ENCODE measurements around the gene GOLGA6A. TPM values are rescaled to one million over a fixed set of nuclear protein-coding genes. Genes with fewer than 3 reads are reported as not detected.
"Not testable (repeated sequence)": the region's sequence is repeated elsewhere in the genome, so short reads cannot be mapped to it uniquely, and the experiment has no call there.

Gene GOLGA6A
- total RNA-seq, 2 donors from 2014 or later, result not detected

DNA sequence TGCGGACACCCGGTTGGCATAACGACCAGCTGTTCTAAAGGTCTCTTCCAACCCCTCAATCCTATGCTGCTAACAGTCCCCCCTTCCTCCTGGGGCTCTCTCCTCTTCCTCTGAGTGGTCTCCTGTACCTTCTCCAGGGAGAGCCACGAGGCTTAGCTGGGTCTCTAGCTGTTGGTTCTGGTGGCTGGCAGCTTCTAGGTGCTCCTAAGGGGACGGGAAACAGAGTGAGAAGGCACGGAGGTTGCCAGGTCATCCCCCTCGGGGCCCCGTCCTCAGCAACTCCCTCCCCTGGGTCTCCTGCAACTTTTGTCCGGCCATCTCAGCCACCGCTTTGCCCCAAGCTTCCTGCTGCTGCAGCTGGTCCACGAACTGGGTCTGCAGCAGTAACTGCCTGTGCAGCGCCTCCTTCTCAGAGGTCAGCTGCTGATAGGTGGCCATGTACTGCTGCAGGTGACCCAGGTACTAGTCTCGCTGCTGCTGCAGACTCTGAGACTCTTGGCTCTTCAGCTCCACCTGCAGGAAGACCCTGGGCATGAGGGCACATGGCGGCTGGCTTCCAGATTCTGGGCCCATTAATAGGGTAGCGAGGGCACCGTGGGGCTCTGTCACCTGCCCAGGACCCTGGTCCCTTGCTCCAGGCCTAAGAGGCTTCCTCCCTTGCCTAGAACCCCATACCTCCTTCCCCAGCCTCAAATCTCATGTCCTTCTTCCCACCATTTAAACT is 9.6 kb downstream of the GOLGA6A start:
- not testable (repeated sequence) for H3K36me3 ChIP-seq, H3K4me3 ChIP-seq, H3K9me3 ChIP-seq, H3K27me3 ChIP-seq, H3K27ac ChIP-seq, H3K4me1 ChIP-seq
- peak; percentile 58 for DNase-seq (ENCODE audit: low spot score)
- TF ChIP-seq, protein P1, sequence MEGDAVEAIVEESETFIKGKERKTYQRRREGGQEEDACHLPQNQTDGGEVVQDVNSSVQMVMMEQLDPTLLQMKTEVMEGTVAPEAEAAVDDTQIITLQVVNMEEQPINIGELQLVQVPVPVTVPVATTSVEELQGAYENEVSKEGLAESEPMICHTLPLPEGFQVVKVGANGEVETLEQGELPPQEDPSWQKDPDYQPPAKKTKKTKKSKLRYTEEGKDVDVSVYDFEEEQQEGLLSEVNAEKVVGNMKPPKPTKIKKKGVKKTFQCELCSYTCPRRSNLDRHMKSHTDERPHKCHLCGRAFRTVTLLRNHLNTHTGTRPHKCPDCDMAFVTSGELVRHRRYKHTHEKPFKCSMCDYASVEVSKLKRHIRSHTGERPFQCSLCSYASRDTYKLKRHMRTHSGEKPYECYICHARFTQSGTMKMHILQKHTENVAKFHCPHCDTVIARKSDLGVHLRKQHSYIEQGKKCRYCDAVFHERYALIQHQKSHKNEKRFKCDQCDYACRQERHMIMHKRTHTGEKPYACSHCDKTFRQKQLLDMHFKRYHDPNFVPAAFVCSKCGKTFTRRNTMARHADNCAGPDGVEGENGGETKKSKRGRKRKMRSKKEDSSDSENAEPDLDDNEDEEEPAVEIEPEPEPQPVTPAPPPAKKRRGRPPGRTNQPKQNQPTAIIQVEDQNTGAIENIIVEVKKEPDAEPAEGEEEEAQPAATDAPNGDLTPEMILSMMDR (IDR thresholded peaks at IDR 0.05), result peak in 1 of 2 donors; percentile 36

DNA sequence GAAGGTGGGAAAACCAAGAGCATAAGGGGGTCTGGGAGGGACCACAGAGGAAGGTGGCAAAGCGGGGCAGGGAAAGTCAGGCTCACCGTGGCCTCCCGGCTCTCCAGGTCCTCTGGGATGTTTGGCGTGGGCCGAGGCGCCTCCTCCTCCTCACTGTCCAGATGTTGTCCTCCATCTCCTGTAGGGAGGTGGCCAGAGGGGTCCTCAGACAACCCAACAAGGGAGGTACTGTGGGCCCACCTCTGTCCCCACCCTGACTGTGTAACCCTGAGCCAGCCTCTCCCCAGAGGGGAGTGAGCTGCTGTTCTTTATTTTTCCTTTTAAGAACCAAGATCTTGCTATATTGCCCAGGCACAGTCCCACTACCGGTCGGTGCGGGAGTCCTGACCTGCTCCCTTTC is 10.2 kb downstream of the GOLGA6A start:
- DNase-seq (ENCODE audit: low spot score); H3K4me1 ChIP-seq; H3K27ac ChIP-seq; H3K27me3 ChIP-seq; H3K4me3 ChIP-seq; H3K36me3 ChIP-seq; H3K9me3 ChIP-seq: not testable (repeated sequence)

DNA sequence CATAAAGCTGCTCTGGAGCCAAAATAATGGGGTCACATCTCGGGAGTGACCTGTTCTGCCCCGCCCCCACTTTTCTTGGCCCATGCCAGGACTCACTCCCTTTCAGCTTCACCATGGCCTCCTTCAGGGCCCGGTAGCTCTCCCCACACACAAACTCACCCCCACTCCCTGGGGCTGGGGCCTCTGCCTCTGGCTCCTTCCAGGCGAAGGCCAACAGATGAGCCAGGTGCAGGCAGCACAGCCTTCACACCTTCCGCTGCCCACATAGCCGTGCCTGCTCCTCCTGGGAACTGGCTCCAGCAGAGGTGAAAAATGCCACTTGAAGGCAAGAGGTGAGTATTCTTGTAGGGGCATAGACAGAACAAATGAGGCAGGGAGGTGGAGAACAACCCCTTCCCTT is 10.7 kb downstream of the GOLGA6A start:
- not testable (repeated sequence) for H3K4me1 ChIP-seq; H3K4me3 ChIP-seq; H3K27ac ChIP-seq; DNase-seq (ENCODE audit: low spot score); H3K27me3 ChIP-seq; H3K9me3 ChIP-seq; H3K36me3 ChIP-seq

DNA sequence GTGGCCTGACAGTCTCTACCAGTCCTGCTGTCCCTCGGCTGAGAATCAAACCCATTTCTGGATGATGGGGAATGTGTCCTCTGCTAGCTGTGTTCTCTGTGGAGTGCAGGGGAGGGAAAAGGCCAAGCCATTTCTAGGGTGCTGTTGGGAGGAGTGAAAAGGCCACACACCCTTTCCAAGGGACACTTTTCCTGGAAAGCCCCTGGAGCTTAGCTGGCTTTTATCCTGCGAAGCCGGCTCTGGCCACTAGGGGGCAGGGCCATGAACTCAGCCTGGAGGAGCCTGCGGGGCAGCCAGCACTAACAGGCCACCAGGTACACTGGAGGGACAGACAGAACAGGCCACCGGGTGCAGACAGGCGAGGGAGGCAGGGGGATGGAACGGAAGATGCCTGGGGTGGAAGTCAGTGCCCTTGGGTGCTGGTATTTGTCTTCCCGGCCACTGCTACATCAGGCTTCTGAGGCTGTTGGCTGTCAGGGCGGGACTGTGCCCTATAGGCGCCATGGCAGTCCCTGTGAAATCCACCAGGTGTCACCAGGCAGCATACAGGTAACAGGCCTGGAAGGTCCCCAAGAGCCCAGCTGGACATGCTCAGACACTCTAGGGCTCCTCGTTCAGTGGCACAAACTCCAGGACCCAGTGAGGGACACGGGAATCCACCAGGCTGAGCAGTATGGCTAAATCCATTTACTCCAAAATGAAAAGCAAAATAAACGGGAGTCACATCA is 16.5 kb downstream of the GOLGA6A start:
- not testable (repeated sequence) for H3K4me1 ChIP-seq, H3K9me3 ChIP-seq, H3K27me3 ChIP-seq, H3K4me3 ChIP-seq, H3K27ac ChIP-seq, H3K36me3 ChIP-seq
- DNase-seq (ENCODE audit: low spot score), result peak; percentile 60
- TF ChIP-seq, protein P1 (IDR thresholded peaks at IDR 0.05), result peak; percentile 16 to 65

DNA sequence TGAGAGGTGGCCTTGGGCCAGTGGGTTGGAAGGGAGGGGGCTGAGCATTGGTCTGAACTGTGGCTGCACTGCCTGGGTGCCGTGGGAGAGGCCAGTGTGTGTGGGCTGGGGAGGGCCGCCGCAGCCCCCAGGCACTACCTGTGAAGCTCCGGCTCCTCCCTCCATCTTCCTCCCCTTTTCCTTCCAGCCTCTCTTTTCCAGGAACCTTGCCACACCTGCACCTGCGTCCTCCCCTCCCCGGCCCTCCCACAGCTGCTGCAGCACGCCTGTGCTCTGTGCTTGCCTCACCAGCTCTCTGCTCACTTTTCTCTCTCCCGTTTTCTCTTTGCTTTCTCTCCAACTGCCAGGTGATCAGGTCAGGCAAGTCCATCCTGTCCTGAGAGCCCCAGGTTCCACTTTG is 17.5 kb downstream of the GOLGA6A start:
- not testable (repeated sequence) for H3K4me1 ChIP-seq, H3K27ac ChIP-seq, H3K27me3 ChIP-seq, H3K4me3 ChIP-seq, H3K36me3 ChIP-seq, H3K9me3 ChIP-seq
- peak; percentile 7 for DNase-seq (ENCODE audit: low spot score)

DNA sequence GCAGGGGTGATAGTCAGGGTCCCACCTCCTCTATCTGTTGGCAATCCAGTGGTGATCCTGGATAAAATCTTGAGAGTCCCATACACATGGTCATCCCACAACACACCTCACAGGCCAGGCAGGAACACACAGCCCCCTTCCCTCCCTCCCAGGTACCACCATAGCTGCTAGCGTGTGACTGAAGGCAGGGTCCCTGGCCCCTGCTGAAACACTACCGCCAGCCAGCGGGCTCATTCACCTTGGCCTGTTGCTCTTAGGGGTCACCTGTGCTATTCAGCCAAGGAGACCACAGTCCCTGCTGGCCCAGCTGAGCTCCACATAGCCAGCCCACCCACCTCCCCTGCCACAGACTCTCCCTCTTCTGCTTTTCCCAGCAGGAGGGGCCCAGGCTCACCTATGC is 18.2 kb downstream of the GOLGA6A start:
- not testable (repeated sequence) for H3K4me1 ChIP-seq, H3K4me3 ChIP-seq, H3K27ac ChIP-seq, H3K9me3 ChIP-seq, H3K27me3 ChIP-seq, H3K36me3 ChIP-seq
- DNase-seq (ENCODE audit: low spot score), result peak; percentile 53

DNA sequence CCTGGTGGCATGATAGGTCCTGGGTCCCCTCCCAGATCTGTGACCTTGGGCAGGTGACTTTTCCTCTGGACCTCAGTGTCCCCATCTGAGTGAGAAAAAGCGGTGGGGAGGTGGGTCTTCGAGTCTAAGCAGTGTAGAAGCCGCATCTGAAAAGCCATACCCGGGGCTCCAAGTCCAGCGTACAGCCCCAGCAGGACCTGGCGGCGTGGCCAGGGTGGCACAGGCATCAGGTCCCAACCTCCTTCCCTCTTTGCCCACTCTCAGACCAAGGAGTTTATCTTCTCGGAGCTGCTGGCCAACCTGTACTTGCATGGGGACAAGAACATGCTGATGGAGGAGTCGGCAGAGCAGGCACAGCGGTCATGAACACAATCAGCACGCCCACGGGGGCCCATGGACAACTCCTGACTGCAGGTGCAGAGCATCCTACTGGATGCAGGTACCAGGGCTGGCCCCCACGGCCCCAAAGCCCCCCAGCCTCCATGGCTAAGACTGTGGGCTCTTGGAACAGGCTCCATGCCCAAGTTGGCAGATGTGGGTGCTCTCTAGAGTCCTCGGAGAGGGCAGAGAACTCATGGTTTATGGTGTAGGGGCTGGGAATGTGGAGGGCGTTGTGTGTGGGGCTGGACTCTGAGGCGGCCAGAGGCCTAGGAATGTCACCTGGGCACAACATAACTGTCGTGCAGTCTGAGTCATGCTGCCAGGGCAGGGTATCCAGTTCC is 18.8 kb downstream of the GOLGA6A start:
- not testable (repeated sequence) for H3K9me3 ChIP-seq

DNA sequence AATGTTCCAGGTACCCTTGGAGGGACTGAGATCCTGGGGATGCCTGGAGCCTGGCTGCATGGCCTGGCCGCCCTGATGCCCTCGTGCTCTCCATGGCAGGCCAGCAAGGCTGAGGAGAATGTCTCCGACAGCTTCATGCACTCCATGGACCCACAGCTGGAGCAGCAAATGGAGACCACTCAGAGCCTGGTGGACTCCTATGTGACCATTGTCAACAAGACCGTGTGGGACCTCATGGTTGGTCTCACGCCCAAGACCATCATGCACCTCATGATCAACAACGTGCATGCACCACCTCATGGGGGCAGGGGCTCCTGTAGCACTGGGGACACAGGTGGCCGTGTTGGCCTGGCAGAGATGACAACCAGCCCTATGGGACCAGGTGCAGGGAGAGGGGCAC is 19.7 kb downstream of the GOLGA6A start:
- Histone ChIP-seq H3K9me3 (no peaks in the 10 kb centered on the region), H3K4me3 (no peak overlapping the region), H3K27ac (no peak overlapping the region), H3K4me1 (no peaks in the 10 kb centered on the region), H3K36me3 (no peaks in the 10 kb centered on the region), H3K27me3 (no peaks in the 10 kb centered on the region)
- DNase-seq (ENCODE audit: low spot score), result no peak
- TF ChIP-seq, protein P1 (IDR thresholded peaks at IDR 0.05), result no peak

More for the DNA sequence above, 18.8 kb downstream of the GOLGA6A start:
- H3K27me3 ChIP-seq, H3K4me1 ChIP-seq, H3K27ac ChIP-seq, H3K4me3 ChIP-seq, H3K36me3 ChIP-seq: not testable (repeated sequence)
- peak; percentile 34 for DNase-seq (ENCODE audit: low spot score)
